Caco-2 (cell line): ENCODE results near the gene THADA. TPM values are rescaled to one million over a fixed set of nuclear protein-coding genes. Genes with fewer than 3 reads are reported as not detected.

ENCODE experiments used
- BruUV-seq: library from RNA; stranded (reverse); fragments of 400-500 nt; replicated peaks from 2 replicates; lab custom pipeline; 2021; lab: Mats Ljungman, UMichigan
- CTCF ChIA-PET: fragments of 300-600 bp; sonication (Branson Sonifier 250); formaldehyde crosslinking; loops from one replicate; lab custom pipeline; 2022; ENCODE audit warnings: antibody characterized with exemption; lab: Charles Lee
- POLR2A ChIA-PET: fragments of 300-600 bp; sonication (Branson Sonifier 250); formaldehyde crosslinking; loops from one replicate; lab custom pipeline; 2022; ENCODE audit warnings: antibody characterized with exemption; lab: Charles Lee
- DNase-seq, 2 experiments: peaks; one replicate each; pipeline versions ENCODE4 v3.0.0 to v3.0.0-alpha.2; 2020 to 2022
- H3K27me3 ChIP-seq: replicated peaks from 2 replicates; pipeline ENCODE4 v1.6.0; 2011; ENCODE audit warnings: low read length; ENCODE audit not compliant: control insufficient read depth, insufficient read depth
- H3K36me3 ChIP-seq: 2 replicates; pipeline ENCODE4 v1.5.1; 2011; ENCODE audit warnings: low read length; ENCODE audit not compliant: control insufficient read depth, insufficient read depth
- H3K4me1 ChIP-seq: fragments of 250-450 bp; sonication (Bioruptor Pico); 2 replicates; pipeline ENCODE4 v1.5.1; 2020; ENCODE audit warnings: mild to moderate bottlenecking
- H3K4me3 ChIP-seq: 2 replicates; pipeline ENCODE4 v1.5.1; 2011; ENCODE audit warnings: low read depth, mild to moderate bottlenecking, control low read depth, low read length
- H3K9me3 ChIP-seq: fragments of 250-450 bp; sonication (Bioruptor Pico); 2 replicates; pipeline ENCODE4 v1.5.1; 2020; ENCODE audit warnings: mild to moderate bottlenecking, moderate library complexity
- H3K27ac Mint-ChIP-seq: one replicate; pipeline ENCODE4 v1.8.0; 2022; ENCODE audit warnings: mixed read lengths; ENCODE audit not compliant: unreplicated experiment
- H3K27me3 Mint-ChIP-seq: one replicate; pipeline ENCODE4 v1.8.0; 2022; ENCODE audit warnings: mixed read lengths; ENCODE audit not compliant: insufficient read depth, unreplicated experiment
- H3K36me3 Mint-ChIP-seq: one replicate; pipeline ENCODE4 v1.8.0; 2022; ENCODE audit warnings: mild to moderate bottlenecking, mixed read lengths; ENCODE audit not compliant: insufficient read depth, unreplicated experiment
- H3K4me1 Mint-ChIP-seq: one replicate; pipeline ENCODE4 v1.8.0; 2022; ENCODE audit warnings: low read depth, mixed read lengths; ENCODE audit not compliant: unreplicated experiment
- H3K4me3 Mint-ChIP-seq: one replicate; pipeline ENCODE4 v1.8.0; 2022; ENCODE audit warnings: mild to moderate bottlenecking, moderate library complexity, mixed read lengths; ENCODE audit not compliant: unreplicated experiment
- H3K9me3 Mint-ChIP-seq: one replicate; pipeline ENCODE4 v1.8.0; 2022; ENCODE audit warnings: mixed read lengths; ENCODE audit not compliant: unreplicated experiment
- intact Hi-C: fragments of 100-400 bp; cut with micrococcal nuclease; formaldehyde crosslinking; loops from one replicate; pipeline ENCODE4 v1.10.0; 2022; ENCODE audit not compliant: unreplicated experiment
- total RNA-seq: library from RNA; stranded (reverse); gene quantifications from 2 replicates; pipeline ENCODE4 v1.2.3, GENCODE V29; 2022
- TF ChIP-seq, protein P1 (sequence below), 2 experiments: fragments of 200-600 bp in 1 of 2; IDR thresholded peaks; 1 replicate in 1 of 2; 2 replicates in 1 of 2; pipeline versions ENCODE4 v1.5.1 to v1.8.0; 2011 to 2022; ENCODE audit warnings: antibody characterized with exemption in 1 of 2, control low read depth in 1 of 2, inconsistent platforms in 1 of 2, low read depth in 1 of 2, low read length in 1 of 2, mild to moderate bottlenecking in 1 of 2, moderate library complexity in 1 of 2; ENCODE audit not compliant: insufficient read depth in 1 of 2, severe bottlenecking in 1 of 2, unreplicated experiment in 1 of 2

The THADA gene
- total RNA-seq, 1 experiment from 2014 or later: 33.8 TPM

DNA sequence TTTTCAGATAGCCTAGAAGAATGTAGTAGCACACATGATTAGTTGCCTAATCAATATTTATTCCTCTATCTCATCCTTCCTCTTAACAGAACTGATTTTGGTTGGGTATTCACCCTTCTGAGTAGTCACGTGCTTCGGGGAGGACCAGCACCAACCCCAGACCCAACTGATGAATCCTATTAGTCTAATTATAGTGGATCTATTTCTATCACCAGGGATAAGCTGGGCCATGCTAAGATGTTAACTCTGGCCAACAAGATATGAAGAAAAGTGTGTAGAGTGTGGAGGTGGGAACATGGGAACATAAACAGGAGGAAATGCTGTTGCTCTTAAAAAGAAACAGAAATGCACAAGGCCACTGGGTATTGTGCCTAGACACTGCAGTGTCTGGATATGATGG is 119.9 kb downstream of the THADA start:
- H3K27ac Mint-ChIP-seq: peak overlapping the region; percentile 24
- no peaks in the 10 kb centered on the region for H3K27me3 Mint-ChIP-seq
- Histone ChIP-seq H3K27me3 (no peaks in the 10 kb centered on the region), H3K36me3 (peaks cover 1% of the 10 kb centered on the region; the same call in 1 of the 2 replicates), H3K4me1 (peaks cover 9% of the 10 kb centered on the region), H3K4me3 (no peak overlapping the region), H3K9me3 (no peaks in the 10 kb centered on the region)
- ChIA-PET POLR2A (no interaction called here), CTCF (no interaction called here)
- intact Hi-C loops: no loop called here
- no TSS peak for BruUV-seq
- no peak overlapping the region for H3K4me3 Mint-ChIP-seq
- no peak for DNase-seq
- TF ChIP-seq, protein P1, sequence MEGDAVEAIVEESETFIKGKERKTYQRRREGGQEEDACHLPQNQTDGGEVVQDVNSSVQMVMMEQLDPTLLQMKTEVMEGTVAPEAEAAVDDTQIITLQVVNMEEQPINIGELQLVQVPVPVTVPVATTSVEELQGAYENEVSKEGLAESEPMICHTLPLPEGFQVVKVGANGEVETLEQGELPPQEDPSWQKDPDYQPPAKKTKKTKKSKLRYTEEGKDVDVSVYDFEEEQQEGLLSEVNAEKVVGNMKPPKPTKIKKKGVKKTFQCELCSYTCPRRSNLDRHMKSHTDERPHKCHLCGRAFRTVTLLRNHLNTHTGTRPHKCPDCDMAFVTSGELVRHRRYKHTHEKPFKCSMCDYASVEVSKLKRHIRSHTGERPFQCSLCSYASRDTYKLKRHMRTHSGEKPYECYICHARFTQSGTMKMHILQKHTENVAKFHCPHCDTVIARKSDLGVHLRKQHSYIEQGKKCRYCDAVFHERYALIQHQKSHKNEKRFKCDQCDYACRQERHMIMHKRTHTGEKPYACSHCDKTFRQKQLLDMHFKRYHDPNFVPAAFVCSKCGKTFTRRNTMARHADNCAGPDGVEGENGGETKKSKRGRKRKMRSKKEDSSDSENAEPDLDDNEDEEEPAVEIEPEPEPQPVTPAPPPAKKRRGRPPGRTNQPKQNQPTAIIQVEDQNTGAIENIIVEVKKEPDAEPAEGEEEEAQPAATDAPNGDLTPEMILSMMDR (IDR thresholded peaks at IDR 0.05; ENCODE audit: insufficient read depth in 1 of 2, low read depth in 1 of 2, low read length in 1 of 2, severe bottlenecking in 1 of 2, unreplicated experiment in 1 of 2): no peak
- peaks cover 9% of the 10 kb centered on the region for H3K9me3 Mint-ChIP-seq
- H3K4me1 Mint-ChIP-seq: peaks cover 30% of the 10 kb centered on the region
- H3K36me3 Mint-ChIP-seq: peaks cover 8% of the 10 kb centered on the region

DNA sequence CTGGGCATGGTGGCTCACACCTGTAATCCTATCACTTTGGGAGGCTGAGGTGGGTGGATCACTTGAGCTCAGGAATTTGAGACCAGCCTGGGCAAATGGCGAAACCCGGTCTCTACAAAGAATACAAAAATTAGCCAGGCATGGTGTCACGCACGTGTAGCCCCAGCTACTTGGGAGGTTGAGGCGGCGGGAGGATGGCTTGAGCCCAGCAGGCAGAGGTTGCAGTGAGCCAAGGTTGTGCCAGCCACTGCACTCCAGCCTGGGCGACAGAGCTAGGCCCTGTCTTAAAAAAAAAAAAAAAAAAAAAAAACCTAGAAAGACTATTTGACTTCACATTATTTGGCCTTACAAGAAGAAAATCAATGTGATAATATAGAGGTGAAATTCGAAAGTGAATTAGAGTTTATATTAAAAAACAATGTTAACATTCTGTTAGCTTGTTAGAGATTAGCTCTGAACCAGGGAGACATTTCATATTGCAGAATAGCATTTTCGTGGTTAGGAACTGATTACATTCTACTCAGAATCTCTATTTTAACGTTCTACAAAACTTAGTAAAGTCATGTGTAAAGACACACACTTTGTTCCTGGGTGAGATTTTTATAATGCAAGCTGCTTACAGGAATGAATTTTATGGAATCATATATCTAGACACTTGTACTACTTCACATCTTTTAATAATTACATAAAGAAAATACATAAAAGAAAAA is 120.5 kb downstream of the THADA start:
- Mint-ChIP-seq H3K9me3 (peaks cover 9% of the 10 kb centered on the region), H3K27ac (peak overlapping the region; percentile 52), H3K27me3 (no peaks in the 10 kb centered on the region), H3K4me1 (peaks cover 36% of the 10 kb centered on the region), H3K4me3 (no peak overlapping the region), H3K36me3 (peaks cover 8% of the 10 kb centered on the region)
- ChIA-PET POLR2A (no interaction called here), CTCF (interaction anchor here (0.8 kb wide), 1 partner anchor 268 kb away, joined by 4 read pairs; no protein-coding TSS in a partner anchor)
- DNase-seq: no peak
- H3K9me3 ChIP-seq: no peaks in the 10 kb centered on the region
- no TSS peak for BruUV-seq
- peaks cover 13% of the 10 kb centered on the region for H3K4me1 ChIP-seq
- no peak overlapping the region for H3K4me3 ChIP-seq
- peaks cover 1% of the 10 kb centered on the region; the same call in 1 of the 2 replicates for H3K36me3 ChIP-seq
- no peaks in the 10 kb centered on the region for H3K27me3 ChIP-seq
- TF ChIP-seq, protein P1 (IDR thresholded peaks at IDR 0.05; ENCODE audit: insufficient read depth in 1 of 2, low read depth in 1 of 2, low read length in 1 of 2, severe bottlenecking in 1 of 2, unreplicated experiment in 1 of 2): no peak
- intact Hi-C loops: no loop called here

DNA sequence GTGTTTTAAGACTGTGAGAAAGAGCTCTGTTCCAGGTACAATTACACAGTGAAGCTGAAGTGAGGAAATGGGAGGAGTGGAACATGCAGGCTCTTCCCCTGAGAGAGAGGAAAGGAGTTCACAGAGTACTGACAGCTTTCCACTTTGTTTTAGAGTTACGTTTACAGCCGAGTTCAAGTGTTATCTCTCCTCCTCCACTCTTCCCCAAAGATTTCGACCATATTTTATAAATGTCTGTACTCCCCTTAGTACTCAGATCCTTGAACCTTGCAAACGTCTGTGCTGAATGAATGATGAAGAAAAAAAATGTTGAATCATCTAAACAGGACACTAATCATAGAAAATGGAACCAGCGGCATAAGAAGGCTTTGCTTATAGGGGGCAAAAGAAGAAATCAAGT is 121.6 kb downstream of the THADA start:
- Mint-ChIP-seq H3K27ac (peak overlapping the region; percentile 52), H3K4me3 (no peak overlapping the region), H3K27me3 (no peaks in the 10 kb centered on the region), H3K36me3 (peaks cover 8% of the 10 kb centered on the region), H3K4me1 (peaks cover 46% of the 10 kb centered on the region), H3K9me3 (peaks cover 9% of the 10 kb centered on the region)
- ChIA-PET CTCF (no interaction called here), POLR2A (no interaction called here)
- no peaks in the 10 kb centered on the region for H3K9me3 ChIP-seq
- no peak for DNase-seq
- intact Hi-C loops: no loop called here
- H3K4me1 ChIP-seq: peaks cover 23% of the 10 kb centered on the region
- H3K36me3 ChIP-seq: peaks cover 1% of the 10 kb centered on the region; the same call in 1 of the 2 replicates
- TF ChIP-seq, protein P1 (IDR thresholded peaks at IDR 0.05; ENCODE audit: insufficient read depth in 1 of 2, low read depth in 1 of 2, low read length in 1 of 2, severe bottlenecking in 1 of 2, unreplicated experiment in 1 of 2): no peak
- BruUV-seq: no TSS peak
- no peak overlapping the region for H3K4me3 ChIP-seq
- no peaks in the 10 kb centered on the region for H3K27me3 ChIP-seq
